ENCODE results near the gene CENPVL3.
"Not testable (repeated sequence)": the region's sequence is repeated elsewhere in the genome, so short reads cannot be mapped to it uniquely, and the experiment has no call there.

Gene CENPVL3

GRCh38 chrX:51618241-51619155 is at the start of gene CENPVL3:
Gene CENPVL3, minus strand, starts transcription at chrX:51618912. Its CDS starts 39 bp downstream, at chrX:51618873.
- not testable (repeated sequence) for DNase-seq

- DNase-seq: no peak
These were observed 47.3 kb upstream of the CENPVL3 start for GRCh38 chrX:51665981-51666380.

GRCh38 chrX:51643377-51643776 is 24.7 kb upstream of the CENPVL3 start:
- DNase-seq: no peak

GRCh38 chrX:51641421-51642021 is 22.8 kb upstream of the CENPVL3 start:
- DNase-seq: peak; percentile 35

GRCh38 chrX:51636511-51636910 is 17.8 kb upstream of the CENPVL3 start:
- DNase-seq: not testable (repeated sequence)

- peak; percentile 43 for DNase-seq
These were observed 4.2 kb downstream of the CENPVL3 start for GRCh38 chrX:51614353-51615012.

GRCh38 chrX:51608766-51609165 is 9.9 kb downstream of the CENPVL3 start:
- DNase-seq: no peak

- DNase-seq: peak; percentile 21
These were observed 10.6 kb downstream of the CENPVL3 start for GRCh38 chrX:51608126-51608525.

GRCh38 chrX:51606446-51606845 is 12.3 kb downstream of the CENPVL3 start:
- no peak for DNase-seq

GRCh38 chrX:51598899-51599298 is 19.8 kb downstream of the CENPVL3 start:
- DNase-seq: peak; percentile 2

GRCh38 chrX:51571874-51572273 is 46.8 kb downstream of the CENPVL3 start:
- no peak for DNase-seq

- no peak for DNase-seq
These were observed 49.2 kb downstream of the CENPVL3 start for GRCh38 chrX:51569561-51569960.

- DNase-seq: no peak
These were observed 50.1 kb downstream of the CENPVL3 start for GRCh38 chrX:51568586-51568985.

Measured in suppressor macrophage treated with lipopolysaccharide for 4 hours (primary cell).